Sigmoid colon (tissue), 4 donors: ENCODE results near the gene CFAP45.

Source experiments
- POLR2A ChIP-seq, 2 donors: fragments of 450-650 bp; IDR thresholded peaks; one replicate each; pipeline ENCODE4 v1.6.1; 2016; ENCODE audit warnings: antibody characterized with exemption in 2 of 2, mild to moderate bottlenecking in 2 of 2, moderate library complexity in 2 of 2
- POLR2AphosphoS5 ChIP-seq, 4 donors: sonication (generic); formaldehyde crosslinking; IDR thresholded peaks; one replicate each; pipeline ENCODE4 v1.6.1; 2017; ENCODE audit warnings: antibody characterized with exemption in 4 of 4
- TF ChIP-seq, protein P1 (sequence below), 4 experiments: fragments of 450-650 bp in 3 of 4; fragments of 200-600 bp in 1 of 4; IDR thresholded peaks; one replicate each; pipeline ENCODE4 v1.5.1; 2016 to 2019; ENCODE audit warnings: antibody characterized with exemption in 4 of 4, mild to moderate bottlenecking in 3 of 4, moderate library complexity in 2 of 4

DNA sequence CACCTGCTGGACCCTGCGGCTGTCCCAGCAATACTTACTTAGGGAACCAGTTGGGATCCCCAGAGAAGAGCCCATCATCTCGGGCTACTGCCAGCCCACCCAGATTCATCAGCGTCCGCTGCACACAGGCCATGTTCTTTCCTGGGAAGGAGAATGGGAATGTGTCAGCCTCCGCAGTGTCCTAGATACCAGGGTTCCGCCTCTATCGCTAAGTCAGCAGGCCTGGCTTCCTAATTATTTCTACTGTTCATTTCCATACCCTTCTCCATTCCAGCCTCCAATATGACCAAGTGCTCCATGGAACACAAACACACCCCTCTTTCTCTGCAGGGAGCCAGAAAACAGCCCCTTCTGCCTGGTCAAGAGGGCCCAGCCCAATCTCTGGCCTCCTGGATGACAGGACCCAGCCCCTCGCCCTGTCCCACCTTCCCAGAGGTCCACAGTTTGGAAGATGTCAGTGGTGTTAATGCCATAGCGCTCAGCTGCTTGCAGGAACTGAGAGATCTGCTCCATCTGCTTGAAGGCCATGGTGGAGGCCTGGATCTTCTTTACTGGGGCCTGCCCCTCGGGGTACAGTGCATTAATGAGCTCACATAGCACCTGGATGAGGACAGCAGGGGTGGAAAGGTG is 19.4 kb upstream of the CFAP45 start:
- TF ChIP-seq, protein P1, sequence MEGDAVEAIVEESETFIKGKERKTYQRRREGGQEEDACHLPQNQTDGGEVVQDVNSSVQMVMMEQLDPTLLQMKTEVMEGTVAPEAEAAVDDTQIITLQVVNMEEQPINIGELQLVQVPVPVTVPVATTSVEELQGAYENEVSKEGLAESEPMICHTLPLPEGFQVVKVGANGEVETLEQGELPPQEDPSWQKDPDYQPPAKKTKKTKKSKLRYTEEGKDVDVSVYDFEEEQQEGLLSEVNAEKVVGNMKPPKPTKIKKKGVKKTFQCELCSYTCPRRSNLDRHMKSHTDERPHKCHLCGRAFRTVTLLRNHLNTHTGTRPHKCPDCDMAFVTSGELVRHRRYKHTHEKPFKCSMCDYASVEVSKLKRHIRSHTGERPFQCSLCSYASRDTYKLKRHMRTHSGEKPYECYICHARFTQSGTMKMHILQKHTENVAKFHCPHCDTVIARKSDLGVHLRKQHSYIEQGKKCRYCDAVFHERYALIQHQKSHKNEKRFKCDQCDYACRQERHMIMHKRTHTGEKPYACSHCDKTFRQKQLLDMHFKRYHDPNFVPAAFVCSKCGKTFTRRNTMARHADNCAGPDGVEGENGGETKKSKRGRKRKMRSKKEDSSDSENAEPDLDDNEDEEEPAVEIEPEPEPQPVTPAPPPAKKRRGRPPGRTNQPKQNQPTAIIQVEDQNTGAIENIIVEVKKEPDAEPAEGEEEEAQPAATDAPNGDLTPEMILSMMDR (IDR thresholded peaks at IDR 0.05), result no peak
- TF ChIP-seq POLR2A (IDR thresholded peaks at IDR 0.05), result no peak
- no peak for TF ChIP-seq POLR2AphosphoS5 (IDR thresholded peaks at IDR 0.05)
